ENCODE results near the gene BIRC2.

The BIRC2 gene

GRCh38 chr11:102377891-102378290 lies 30.9 kb downstream of the BIRC2 start:
- no peak for DNase-seq

GRCh38 chr11:102378818-102379217 lies 31.8 kb downstream of the BIRC2 start:
- no peak for DNase-seq

- DNase-seq, result no peak
Measured at GRCh38 chr11:102382384-102382783, 35.4 kb downstream of the BIRC2 start.

GRCh38 chr11:102383839-102384238 lies 36.8 kb downstream of the BIRC2 start:
- DNase-seq, result no peak

GRCh38 chr11:102384419-102385079 lies 37.5 kb downstream of the BIRC2 start:
- DNase-seq, result no peak

- no peak for DNase-seq
Measured at GRCh38 chr11:102385085-102386007, 38.3 kb downstream of the BIRC2 start.

- no peak for DNase-seq
Measured at GRCh38 chr11:102386136-102386734, 39.2 kb downstream of the BIRC2 start.

- no peak for DNase-seq
Measured at GRCh38 chr11:102387043-102387781, 40.2 kb downstream of the BIRC2 start.

- DNase-seq, result no peak
Measured at GRCh38 chr11:102389253-102389652, 42.2 kb downstream of the BIRC2 start.

- peak; percentile 56 for DNase-seq
Measured at GRCh38 chr11:102390667-102391465, 43.9 kb downstream of the BIRC2 start.

- DNase-seq, result no peak
Measured at GRCh38 chr11:102391549-102392237, 44.7 kb downstream of the BIRC2 start.

- no peak for DNase-seq
Measured at GRCh38 chr11:102393272-102393730, 46.3 kb downstream of the BIRC2 start.

- DNase-seq, result no peak
Measured at GRCh38 chr11:102395720-102396393, 48.8 kb downstream of the BIRC2 start.

GRCh38 chr11:102396708-102397563 lies 49.9 kb downstream of the BIRC2 start:
- DNase-seq, result no peak

GRCh38 chr11:102398297-102398696 lies 51.3 kb downstream of the BIRC2 start:
- DNase-seq, result no peak

- DNase-seq, result no peak
Measured at GRCh38 chr11:102399189-102399588, 52.2 kb downstream of the BIRC2 start.

- no peak for DNase-seq
Measured at GRCh38 chr11:102400603-102401002, 53.6 kb downstream of the BIRC2 start.

GRCh38 chr11:102401905-102402304 lies 54.9 kb downstream of the BIRC2 start:
- DNase-seq, result no peak

GRCh38 chr11:102402548-102402947 lies 55.5 kb downstream of the BIRC2 start:
- DNase-seq, result no peak

- no peak for DNase-seq
Measured at GRCh38 chr11:102405501-102405900, 58.5 kb downstream of the BIRC2 start.

Measured in fibroblast of skin of right biceps (primary cell).